Mammary epithelial cell (primary cell): Measurements from ENCODE around the gene PAQR5.

Experiments used
- CTCF ChIP-seq, 2 donors: IDR thresholded peaks in 1 of 2; conservative IDR thresholded peaks in 1 of 2; 2 replicates each; pipeline ENCODE4 v1.5.1; 2011 to 2012; ENCODE audit warnings: inconsistent platforms in 2 of 2, low read length in 2 of 2, mild to moderate bottlenecking in 2 of 2, control low read depth in 1 of 2, low read depth in 1 of 2; ENCODE audit not compliant: insufficient read depth in 1 of 2; ENCODE audit errors: extremely low read depth in 1 of 2
- EZH2 ChIP-seq: IDR thresholded peaks from 2 replicates; pipeline ENCODE4 v1.6.1; 2012; ENCODE audit warnings: low read length, inconsistent platforms, borderline replicate concordance

GRCh38 chr15:69412274-69412673, 113.6 kb downstream of the PAQR5 start:
- no peak for TF ChIP-seq CTCF (conservative IDR thresholded peaks at IDR 0.05 in 1 of 2, IDR thresholded peaks at IDR 0.05 in 1 of 2; ENCODE audit: extremely low read depth in 1 of 2, insufficient read depth in 1 of 2, low read depth in 1 of 2, low read length in 2 of 2)
- TF ChIP-seq EZH2 = no peak
